ENCODE measurements around the gene SLC1A7.

Gene SLC1A7

GRCh38 chr1:53128401-53128800, 14.0 kb downstream of the SLC1A7 start:
- no peak for DNase-seq (ENCODE audit: low read depth)
- in situ Hi-C loops (cut with HindIII; ENCODE audit: low sequenced_read_pairs): no loop called here
- TF ChIP-seq CTCF (IDR thresholded peaks at IDR 0.05; ENCODE audit: low read depth, low read length, missing control alignments): no peak
- H3K4me3 ChIP-seq (ENCODE audit: low read depth, low read length): no peak overlapping the region

DNA sequence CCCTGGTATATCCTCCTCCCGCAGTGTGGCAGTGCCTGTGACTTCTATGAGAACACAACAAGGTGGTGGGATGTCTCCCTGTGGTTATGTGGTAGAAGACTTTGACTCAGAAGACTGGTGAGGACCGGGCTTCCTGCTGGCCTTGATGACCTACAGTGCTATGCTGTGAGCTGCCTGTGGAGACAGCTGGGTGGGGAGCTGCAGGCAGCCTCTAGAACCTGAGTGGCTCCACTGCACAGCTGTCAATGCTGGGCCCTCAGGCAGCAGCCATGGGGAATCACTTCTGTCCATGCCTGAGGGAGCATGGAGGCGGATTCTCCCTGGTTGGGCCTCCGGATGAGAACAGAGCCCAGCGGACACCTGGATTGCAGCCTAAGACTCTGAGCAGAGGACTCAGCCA, 14.9 kb downstream of the SLC1A7 start:
- no peak for DNase-seq (ENCODE audit: low read depth)
- in situ Hi-C loops (cut with HindIII; ENCODE audit: low sequenced_read_pairs): no loop called here
- TF ChIP-seq CTCF (IDR thresholded peaks at IDR 0.05; ENCODE audit: low read depth, low read length, missing control alignments): no peak
- H3K4me3 ChIP-seq (ENCODE audit: low read depth, low read length): no peak overlapping the region

DNA sequence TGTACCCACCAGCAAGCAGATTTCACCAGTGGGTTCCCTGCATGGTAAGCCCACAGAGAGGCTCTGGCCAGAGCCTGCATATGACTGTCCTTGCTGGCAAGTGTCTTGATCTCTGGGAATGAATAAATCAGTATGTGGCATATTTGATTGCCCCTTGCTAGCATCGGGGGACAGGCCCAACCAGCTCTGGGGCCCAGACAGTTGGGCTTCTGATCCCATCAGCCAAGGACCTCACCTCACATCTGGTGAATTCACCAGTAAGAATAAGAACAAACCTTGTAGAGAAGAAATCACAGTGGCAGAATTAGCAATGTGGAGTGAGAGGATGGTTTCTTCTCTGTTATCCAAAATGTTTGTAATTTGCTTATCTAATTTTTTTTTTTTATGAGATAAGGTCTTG, 15.9 kb downstream of the SLC1A7 start:
- in situ Hi-C loops (cut with HindIII; ENCODE audit: low sequenced_read_pairs): no loop called here
- TF ChIP-seq CTCF (IDR thresholded peaks at IDR 0.05; ENCODE audit: low read depth, low read length, missing control alignments): no peak

GRCh38 chr1:53125623-53126360, 16.6 kb downstream of the SLC1A7 start:
- H3K4me3 ChIP-seq (ENCODE audit: low read depth, low read length): no peak overlapping the region
- DNase-seq (ENCODE audit: low read depth): no peak
- no peak for TF ChIP-seq CTCF (IDR thresholded peaks at IDR 0.05; ENCODE audit: low read depth, low read length, missing control alignments)
- in situ Hi-C loops (cut with HindIII; ENCODE audit: low sequenced_read_pairs): no loop called here

More for the DNA sequence above, 15.9 kb downstream of the SLC1A7 start:
- no peak for DNase-seq (ENCODE audit: low read depth)
- no peak overlapping the region for H3K4me3 ChIP-seq (ENCODE audit: low read depth, low read length)

DNA sequence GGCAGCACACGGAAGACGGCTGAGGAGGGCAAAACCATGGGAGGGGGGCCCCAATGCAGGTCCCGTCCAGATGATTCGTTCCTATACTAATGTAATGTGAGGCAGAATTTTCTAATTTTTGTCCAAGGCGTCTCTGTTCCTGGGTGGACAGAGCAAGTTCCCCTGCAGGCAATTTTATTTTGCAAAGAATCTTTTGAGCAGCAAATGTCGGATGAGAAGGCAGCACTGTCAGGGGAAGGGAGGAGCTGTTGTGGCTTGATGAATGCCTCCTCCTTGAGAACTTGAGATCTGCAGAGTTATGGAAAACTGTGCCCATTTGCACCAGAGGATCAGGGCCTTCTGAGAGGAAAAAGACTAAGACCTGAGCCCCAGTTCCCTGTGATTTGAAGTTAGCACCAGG, 17.3 kb downstream of the SLC1A7 start:
- in situ Hi-C loops (cut with HindIII; ENCODE audit: low sequenced_read_pairs): no loop called here
- no peak for TF ChIP-seq CTCF (IDR thresholded peaks at IDR 0.05; ENCODE audit: low read depth, low read length, missing control alignments)
- DNase-seq (ENCODE audit: low read depth): no peak
- H3K4me3 ChIP-seq (ENCODE audit: low read depth, low read length): no peak overlapping the region

DNA sequence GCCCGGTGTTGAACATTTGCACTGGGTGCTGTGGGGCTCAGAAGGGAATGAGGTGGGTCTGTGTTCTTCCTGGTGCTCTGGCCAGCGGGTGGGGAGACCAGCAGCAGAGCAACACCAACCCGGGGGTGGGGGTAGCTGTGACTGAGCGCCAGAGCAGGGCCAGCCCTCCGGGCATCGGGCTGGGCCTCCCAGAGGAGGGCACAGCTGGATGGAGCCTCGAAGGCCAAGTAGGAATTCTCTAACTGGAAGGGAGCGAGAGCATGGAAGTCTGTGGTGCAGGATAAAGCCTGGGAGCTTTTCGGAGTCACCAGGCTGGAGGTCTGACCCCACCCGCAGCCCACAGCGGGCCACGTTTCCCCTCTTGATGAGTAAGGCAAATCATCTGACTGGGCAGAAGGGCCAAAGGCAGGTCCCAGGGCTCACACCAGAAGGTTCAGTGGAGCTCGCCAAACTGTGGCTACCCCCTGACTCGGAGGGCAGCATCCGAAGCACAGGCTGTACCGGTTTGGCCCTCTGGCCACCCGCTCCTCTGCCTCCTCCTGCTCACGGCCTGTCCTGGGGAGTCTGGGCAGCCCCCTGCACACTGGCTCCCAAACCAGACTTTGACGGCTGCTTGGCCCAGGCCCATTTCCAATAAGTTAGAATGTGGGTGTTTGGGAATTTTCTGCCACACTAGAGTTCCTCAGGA, 18.8 kb downstream of the SLC1A7 start:
- no peak overlapping the region for H3K4me3 ChIP-seq (ENCODE audit: low read depth, low read length)
- no peak for TF ChIP-seq CTCF (IDR thresholded peaks at IDR 0.05; ENCODE audit: low read depth, low read length, missing control alignments)
- DNase-seq (ENCODE audit: low read depth): no peak
- in situ Hi-C loops (cut with HindIII; ENCODE audit: low sequenced_read_pairs): no loop called here
